CD4-positive, alpha-beta T cell (primary cell): ENCODE results near the gene RPS16. TPM values are rescaled to one million over a fixed set of nuclear protein-coding genes. Genes with fewer than 3 reads are reported as not detected.

ENCODE experiments used
- ATAC-seq: fragments of 200-7000 bp; cut with Tn5 transposase; one replicate; pipeline ENCODE4 v1.10.0; 2022; ENCODE audit warnings: mild to moderate bottlenecking; ENCODE audit not compliant: poor library complexity
- CTCF ChIA-PET: fragments of 350-600 bp; sonication (Branson Sonifier 250); formaldehyde crosslinking; loops from one replicate; lab custom pipeline; 2021; ENCODE audit warnings: antibody characterized with exemption, inconsistent platforms; lab: Charles Lee
- POLR2A ChIA-PET: fragments of 350-600 bp; sonication (Branson Sonifier 250); formaldehyde crosslinking; loops from one replicate; lab custom pipeline; 2021; ENCODE audit warnings: antibody characterized with exemption, inconsistent platforms; lab: Charles Lee
- DNase-seq, 14 experiments: peaks; one replicate each; pipeline ENCODE4 v3.0.0-alpha.2; 2013 to 2020; ENCODE audit warnings: mixed read lengths in 2 of 14
- H3K27ac ChIP-seq, 2 donors: one replicate each; pipeline versions ENCODE4 v1.5.1 to v1.7.0; 2013; ENCODE audit warnings: low read length in 2 of 2, low read depth in 1 of 2, mild to moderate bottlenecking in 1 of 2
- H3K27me3 ChIP-seq, 2 experiments: 1 replicate in 1 of 2; 2 replicates in 1 of 2; pipeline versions ENCODE4 v1.6.1 to v1.7.0; 2013; ENCODE audit warnings: low read length in 2 of 2, control low read depth in 1 of 2, mild to moderate bottlenecking in 1 of 2, moderate library complexity in 1 of 2; ENCODE audit not compliant: insufficient read depth in 2 of 2, control insufficient read depth in 1 of 2
- H3K36me3 ChIP-seq: one replicate; pipeline ENCODE4 v1.6.1; 2013; ENCODE audit warnings: low read length, control low read depth; ENCODE audit not compliant: insufficient read depth
- H3K4me1 ChIP-seq: one replicate; pipeline ENCODE4 v1.6.1; 2013; ENCODE audit warnings: low read length, control low read depth; ENCODE audit not compliant: insufficient read depth
- H3K4me3 ChIP-seq: one replicate; pipeline ENCODE4 v1.5.1; 2013; ENCODE audit warnings: mild to moderate bottlenecking, low read length, moderate library complexity
- H3K9me3 ChIP-seq, 2 experiments: 1 replicate in 1 of 2; 2 replicates in 1 of 2; pipeline versions ENCODE4 v1.6.1 to v1.7.0; 2013; ENCODE audit warnings: low read length in 2 of 2, mild to moderate bottlenecking in 2 of 2, control low read depth in 1 of 2, moderate library complexity in 1 of 2; ENCODE audit not compliant: control insufficient read depth in 1 of 2, insufficient read depth in 1 of 2
- H3K27ac Mint-ChIP-seq: one replicate; pipeline ENCODE4 v1.8.0; 2020; ENCODE audit warnings: mixed read lengths
- H3K27me3 Mint-ChIP-seq: one replicate; pipeline ENCODE4 v1.8.0; 2021; ENCODE audit warnings: mixed read lengths
- H3K36me3 Mint-ChIP-seq: one replicate; pipeline ENCODE4 v1.8.0; 2021; ENCODE audit warnings: low read depth, mixed read lengths
- H3K4me1 Mint-ChIP-seq: one replicate; pipeline ENCODE4 v1.8.0; 2021; ENCODE audit warnings: low read depth, mixed read lengths
- H3K4me3 Mint-ChIP-seq: one replicate; pipeline ENCODE4 v1.8.0; 2020; ENCODE audit warnings: mild to moderate bottlenecking, mixed read lengths
- H3K9me3 Mint-ChIP-seq: one replicate; pipeline ENCODE4 v1.8.0; 2020; ENCODE audit warnings: mixed read lengths
- CTCF ChIP-seq: fragments of 200-600 bp; IDR thresholded peaks from one replicate; pipeline ENCODE4 v1.8.0; 2022; ENCODE audit warnings: antibody characterized with exemption, mild to moderate bottlenecking
- intact Hi-C, 2 experiments: fragments of 100-400 bp; cut with DNase I in 1 of 2; cut with micrococcal nuclease in 1 of 2; formaldehyde crosslinking; loops; one replicate each; pipeline versions ENCODE4 v1.15.1 to v1.9.0; 2023 to 2025; cut with DNase I, micrococcal nuclease
- total RNA-seq, 174 experiments: library from RNA in 2 of 174; stranded (reverse) in 2 of 174; gene quantifications; one replicate each; pipeline ENCODE4 v1.2.3 and lab custom pipeline; 2021 to 2026

RPS16 gene
- total RNA-seq, 2 experiments from 2014 or later, result 4,625 to 4,839 TPM

- Histone ChIP-seq H3K27me3 (no peaks in the 10 kb centered on the region), H3K4me1 (peaks cover 50% of the 10 kb centered on the region), H3K4me3 (no peak overlapping the region), H3K36me3 (peaks cover 33% of the 10 kb centered on the region), H3K27ac (peak overlapping the region; percentile 1 to 80), H3K9me3 (no peaks in the 10 kb centered on the region)
- no peak for TF ChIP-seq CTCF
- ATAC-seq (peak; percentile 64), DNase-seq (peak in 11 of 14 experiments; percentile 32 to 93 (median 54))
- H3K9me3 Mint-ChIP-seq, result no peaks in the 10 kb centered on the region
- CTCF ChIA-PET, result interaction anchor here (2.2 kb wide), 1 partner anchor 33 kb away, joined by 6 read pairs; no protein-coding TSS in a partner anchor
- no peaks in the 10 kb centered on the region for H3K27me3 Mint-ChIP-seq
- H3K27ac Mint-ChIP-seq, result peak overlapping the region; percentile 77
- peak overlapping the region; percentile 54 for H3K4me3 Mint-ChIP-seq
- POLR2A ChIA-PET, result interaction anchor here (1.3 to 5.9 kb wide), 3 partner anchors 14 to 89 kb away, joined by 3 to 163 read pairs (median 4); partner anchors contain the start of genes MED29, PAF1, SAMD4B and SUPT5H
- intact Hi-C loops, result no loop called here
- peaks cover 52% of the 10 kb centered on the region for H3K36me3 Mint-ChIP-seq
- peaks cover 40% of the 10 kb centered on the region for H3K4me1 Mint-ChIP-seq
Observed at GRCh38 chr19:39430675-39431593, 4.8 kb downstream of the RPS16 start.

- H3K27ac Mint-ChIP-seq, result no peak overlapping the region
- Histone ChIP-seq H3K9me3 (no peaks in the 10 kb centered on the region), H3K4me1 (peaks cover 31% of the 10 kb centered on the region), H3K27ac (no peak overlapping the region), H3K36me3 (peaks cover 25% of the 10 kb centered on the region), H3K4me3 (no peak overlapping the region), H3K27me3 (no peaks in the 10 kb centered on the region)
- CTCF ChIA-PET, result interaction anchor here (1.0 kb wide), 1 partner anchor 16 kb away, joined by 3 read pairs; the partner anchor contains the start of gene PLEKHG2
- peak in 1 of 14 experiments; percentile 38 for DNase-seq
- H3K4me3 Mint-ChIP-seq, result no peak overlapping the region
- H3K36me3 Mint-ChIP-seq, result peaks cover 46% of the 10 kb centered on the region
- POLR2A ChIA-PET, result interaction anchor here (1.2 kb wide), 2 partner anchors 17 to 27 kb away, joined by 3 to 4 read pairs; partner anchors contain the start of gene SUPT5H
- no peaks in the 10 kb centered on the region for H3K9me3 Mint-ChIP-seq
- intact Hi-C loops, result no loop called here
- peaks cover 19% of the 10 kb centered on the region for H3K4me1 Mint-ChIP-seq
- no peaks in the 10 kb centered on the region for H3K27me3 Mint-ChIP-seq
- TF ChIP-seq CTCF, result no peak
- no peak for ATAC-seq
Observed at GRCh38 chr19:39428283-39429112, 7.3 kb downstream of the RPS16 start.

GRCh38 chr19:39427707-39428106 lies 8.0 kb downstream of the RPS16 start:
- Histone ChIP-seq H3K27me3 (no peaks in the 10 kb centered on the region), H3K36me3 (peaks cover 25% of the 10 kb centered on the region), H3K4me3 (no peak overlapping the region), H3K4me1 (peaks cover 26% of the 10 kb centered on the region), H3K27ac (no peak overlapping the region), H3K9me3 (no peaks in the 10 kb centered on the region)
- peaks cover 43% of the 10 kb centered on the region for H3K36me3 Mint-ChIP-seq
- ChIA-PET CTCF (interaction anchor here (1.5 to 2.2 kb wide), 2 partner anchors 16 to 30 kb away, joined by 6 to 8 read pairs; partner anchors contain the start of gene PLEKHG2), POLR2A (interaction anchor here (1.0 to 3.1 kb wide), 4 partner anchors 8 to 26 kb away, joined by 3 to 27 read pairs (median 4); partner anchors contain the start of genes PLEKHG2, RPS16 and SUPT5H)
- H3K27ac Mint-ChIP-seq, result no peak overlapping the region
- H3K27me3 Mint-ChIP-seq, result no peaks in the 10 kb centered on the region
- no peaks in the 10 kb centered on the region for H3K9me3 Mint-ChIP-seq
- ATAC-seq (no peak), DNase-seq (no peak)
- no peak overlapping the region for H3K4me3 Mint-ChIP-seq
- intact Hi-C loops, result no loop called here
- TF ChIP-seq CTCF, result no peak
- H3K4me1 Mint-ChIP-seq, result peaks cover 11% of the 10 kb centered on the region
